ENCODE data around the gene ACSM2B. TPM values are rescaled to one million over a fixed set of nuclear protein-coding genes. Genes with fewer than 3 reads are reported as not detected.
A peak's percentile ranks its signal among the peaks of the same experiment; 100 is the strongest.
"Not testable (repeated sequence)": the region's sequence is repeated elsewhere in the genome, so short reads cannot be mapped to it uniquely, and the experiment has no call there.

ACSM2B gene
- total RNA-seq = not detected
- long read RNA-seq, donor 1 = 0 reads
- long read RNA-seq, donor 2 = 0 reads

DNA sequence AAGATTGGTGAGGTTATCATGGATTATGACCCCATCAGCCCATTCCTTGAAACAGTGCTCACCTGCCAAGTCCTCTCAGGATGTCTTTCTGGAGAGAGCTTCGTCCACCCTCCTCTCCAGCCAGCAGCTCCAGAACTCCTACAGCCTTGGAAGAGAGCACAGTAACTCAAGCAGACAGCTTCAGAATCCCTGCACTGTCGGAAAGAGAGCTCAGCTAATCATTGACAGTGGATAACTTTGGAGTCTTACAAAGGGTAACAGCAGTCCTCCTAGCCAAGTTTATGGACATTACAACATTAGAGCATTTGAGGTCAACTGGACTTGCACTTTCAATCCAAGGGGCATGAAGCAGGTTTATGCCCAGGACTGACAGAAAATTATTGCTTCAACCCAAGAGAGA is at the start of gene ACSM2B:
ACSM2B (minus strand) TSS at position 223 of the 400 bp plus-strand sequence. CDS start 11,522 bp downstream, outside the sequence.
- DNase-seq (ENCODE audit: low spot score); intact Hi-C loops (cut with DNase I): not testable (repeated sequence)

GRCh38 chr16:20624882-20625807 is 49.0 kb upstream of the ACSM2B start:
- intact Hi-C loops (cut with DNase I) = no loop called here
- no peak for DNase-seq (ENCODE audit: low spot score)

- intact Hi-C loops (cut with DNase I) = no loop called here
Measured at GRCh38 chr16:20624205-20624604, 48.0 kb upstream of the ACSM2B start.

GRCh38 chr16:20622498-20622870 is 46.3 kb upstream of the ACSM2B start:
- DNase-seq (ENCODE audit: low spot score) = no peak
- intact Hi-C loops (cut with DNase I) = no loop called here

More at GRCh38 chr16:20624205-20624604, 48.0 kb upstream of the ACSM2B start:
- no peak for DNase-seq (ENCODE audit: low spot score)

DNA sequence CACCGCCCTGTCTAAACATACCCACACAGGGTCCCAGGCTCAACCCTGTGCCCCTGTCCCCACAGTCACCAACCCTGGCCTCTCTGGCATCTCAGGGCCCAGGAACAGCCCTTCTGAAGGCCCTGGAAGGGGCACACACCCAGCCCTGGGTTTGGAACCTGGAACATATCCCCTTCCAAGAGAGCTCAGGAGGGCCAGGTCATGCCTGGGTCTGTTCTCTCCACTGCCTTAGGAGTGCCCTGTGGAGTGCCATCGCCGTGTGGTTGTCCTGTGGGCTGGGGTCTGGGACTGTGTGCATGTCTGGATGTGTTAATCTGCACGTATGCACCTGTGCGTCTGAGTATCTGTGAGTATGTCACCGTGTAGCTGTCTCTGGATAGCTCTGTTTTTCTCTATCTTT is 45.2 kb upstream of the ACSM2B start:
- intact Hi-C loops (cut with DNase I) = no loop called here
- DNase-seq (ENCODE audit: low spot score) = no peak

DNA sequence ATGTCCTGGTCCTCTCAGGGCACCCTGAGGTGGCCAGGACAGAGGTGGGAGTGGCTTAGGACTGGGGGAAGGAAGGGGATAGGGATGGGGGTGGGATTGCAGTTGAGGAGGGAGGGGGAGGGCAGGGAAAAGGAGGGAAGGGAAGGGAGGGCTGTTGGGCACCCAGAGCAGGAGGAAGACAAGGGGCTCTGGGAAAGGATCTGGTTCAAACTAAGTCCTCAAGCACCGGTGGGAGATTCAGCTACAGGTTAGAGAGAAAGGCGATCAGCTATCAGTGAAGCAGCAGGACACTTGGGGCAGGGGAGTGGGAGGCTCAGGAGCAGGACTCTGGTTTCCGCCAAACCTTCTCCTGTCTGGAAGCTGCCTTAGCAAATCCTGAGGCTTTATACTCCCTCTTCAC is 44.6 kb upstream of the ACSM2B start:
- no peak for DNase-seq (ENCODE audit: low spot score)

DNA sequence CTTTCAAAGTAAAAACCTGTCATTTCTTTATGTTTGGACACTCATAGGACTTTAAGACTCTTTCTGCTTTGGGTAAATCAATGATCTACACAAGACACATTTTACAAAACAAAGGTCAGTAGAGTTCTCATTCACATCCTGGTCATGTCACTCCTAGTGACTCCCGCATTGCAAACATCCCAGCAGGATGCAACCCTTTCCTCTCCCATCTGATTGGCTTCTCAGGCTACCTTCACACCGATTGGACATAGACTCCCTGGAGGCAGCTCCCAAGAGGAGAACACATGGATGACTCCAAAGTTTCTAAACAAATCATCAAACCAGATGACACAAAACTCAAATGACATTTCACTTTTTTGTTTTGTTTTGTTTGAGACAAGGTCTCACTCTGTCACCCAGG is 43.8 kb upstream of the ACSM2B start:
- no peak for DNase-seq (ENCODE audit: low spot score)
- intact Hi-C loops (cut with DNase I) = no loop called here

More for the DNA sequence above, 44.6 kb upstream of the ACSM2B start:
- intact Hi-C loops (cut with DNase I) = no loop called here

GRCh38 chr16:20617271-20617670 is 41.1 kb upstream of the ACSM2B start:
- intact Hi-C loops (cut with DNase I) = no loop called here
- DNase-seq (ENCODE audit: low spot score) = no peak

DNA sequence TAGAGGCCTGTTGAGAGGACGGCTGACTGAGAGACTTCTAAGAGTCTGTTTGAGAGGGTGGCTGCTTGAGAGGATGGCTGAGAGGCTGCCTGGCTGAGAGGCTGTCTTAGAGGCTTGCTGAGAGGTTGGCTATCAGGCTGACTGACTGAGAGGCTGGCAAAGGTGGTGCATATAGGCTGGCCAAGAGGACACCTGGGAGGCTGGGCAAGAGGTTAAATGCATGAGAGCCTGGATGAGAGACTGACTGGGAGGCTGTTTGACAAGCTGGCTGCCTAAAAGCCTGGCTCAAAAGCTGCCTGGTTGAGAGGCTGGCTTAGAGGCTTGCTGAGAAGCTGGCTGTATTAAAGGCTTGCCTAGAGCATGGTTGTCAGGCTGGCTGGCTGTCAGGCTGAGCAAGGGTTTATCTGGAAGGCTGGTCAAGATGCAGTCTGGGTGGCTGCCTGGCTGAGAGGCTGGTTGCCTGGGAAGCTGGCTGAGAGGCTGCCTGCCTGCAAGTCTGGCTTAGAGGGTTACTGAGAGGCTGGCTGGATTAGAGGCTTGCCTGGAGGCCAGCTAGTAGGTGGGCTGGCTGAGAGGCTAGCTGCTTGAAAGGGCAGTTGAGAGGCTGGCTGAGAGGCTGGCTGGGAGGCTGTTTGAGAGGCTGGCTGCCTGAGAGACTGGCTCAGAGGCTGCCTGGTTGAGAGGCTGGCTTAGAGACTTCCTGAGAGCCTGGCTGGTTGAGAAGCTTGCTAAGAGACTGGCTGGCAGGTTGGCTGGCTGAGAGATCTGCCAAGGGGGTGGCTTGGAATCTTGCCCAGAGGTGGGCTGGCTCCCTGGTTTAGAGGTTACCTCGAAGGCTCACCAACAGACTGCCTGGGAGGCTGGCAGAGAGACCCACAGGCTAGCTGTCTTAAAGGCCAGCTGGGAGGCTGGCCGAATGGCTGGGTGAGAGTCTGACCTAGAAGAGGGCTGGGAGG is 38.3 kb upstream of the ACSM2B start:
- intact Hi-C loops (cut with DNase I) = no loop called here
- DNase-seq (ENCODE audit: low spot score) = no peak

DNA sequence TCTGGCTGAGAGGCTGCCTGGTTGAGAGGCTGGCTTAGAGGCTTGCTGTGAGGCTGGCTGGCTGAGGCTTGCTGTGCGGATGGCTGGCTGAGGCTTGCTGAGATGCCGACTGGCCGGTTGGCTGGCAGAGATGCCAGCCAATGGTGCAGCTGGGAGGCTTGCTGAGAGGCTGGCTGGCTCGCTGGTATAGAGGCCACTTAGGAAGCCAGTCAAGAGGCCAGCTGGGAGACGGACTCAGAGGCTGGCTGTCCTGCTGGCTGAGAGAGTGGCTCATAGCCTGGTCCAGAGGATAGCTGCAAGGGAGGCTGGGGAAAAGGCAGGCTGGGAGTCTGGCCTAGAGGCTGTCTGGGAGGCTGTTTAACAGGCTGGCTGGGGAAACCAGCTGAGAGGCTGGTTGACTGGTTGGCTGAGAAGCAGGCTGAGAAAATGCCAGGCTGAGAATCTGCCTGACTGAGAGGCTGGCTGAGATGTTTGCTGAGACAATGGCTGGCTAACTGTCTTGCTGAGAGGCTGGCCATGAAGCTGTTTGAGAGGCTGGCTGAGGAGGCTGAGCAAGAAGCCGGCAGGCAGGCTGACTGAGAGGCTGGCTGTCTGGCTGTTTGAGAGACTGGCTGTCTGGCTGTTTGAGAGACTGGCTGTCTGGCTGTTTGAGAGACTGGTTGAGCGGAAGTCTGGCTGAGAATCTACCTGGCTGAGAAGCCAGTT is 37.5 kb upstream of the ACSM2B start:
- no peak for DNase-seq (ENCODE audit: low spot score)
- intact Hi-C loops (cut with DNase I) = no loop called here

GRCh38 chr16:20612551-20613480 is 36.6 kb upstream of the ACSM2B start:
- intact Hi-C loops (cut with DNase I) = no loop called here
- DNase-seq (ENCODE audit: low spot score) = peak; percentile 90

DNA sequence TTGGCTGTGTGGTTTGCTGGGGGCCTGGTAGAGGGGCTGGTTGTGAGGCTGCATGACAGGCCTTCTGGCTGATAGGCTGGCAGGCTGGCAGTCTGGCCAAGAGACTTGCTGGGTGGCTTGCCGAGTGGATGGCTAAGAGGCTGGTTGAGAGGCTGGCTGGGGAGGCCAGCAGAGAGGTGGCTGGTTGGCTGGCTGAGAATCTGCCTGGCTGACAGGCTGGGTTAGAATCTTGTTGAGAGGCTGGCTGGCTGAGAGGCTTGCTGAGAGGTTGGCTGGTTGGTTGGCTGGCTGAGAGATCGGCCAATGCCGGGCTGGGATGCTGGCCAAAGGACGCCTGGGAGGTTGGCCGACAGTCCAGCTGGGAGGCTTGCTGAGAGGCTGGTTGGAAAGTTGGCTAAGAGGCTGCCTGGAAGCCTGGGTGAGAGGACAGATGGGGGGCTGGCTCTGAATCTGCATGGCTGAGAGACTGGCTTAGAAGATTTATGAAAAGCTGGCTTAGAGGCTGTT is 35.9 kb upstream of the ACSM2B start:
- intact Hi-C loops (cut with DNase I) = no loop called here
- peak; percentile 91 for DNase-seq (ENCODE audit: low spot score)

- DNase-seq (ENCODE audit: low spot score) = no peak
- intact Hi-C loops (cut with DNase I) = no loop called here
Measured at GRCh38 chr16:20611350-20611902, 35.3 kb upstream of the ACSM2B start.

DNA sequence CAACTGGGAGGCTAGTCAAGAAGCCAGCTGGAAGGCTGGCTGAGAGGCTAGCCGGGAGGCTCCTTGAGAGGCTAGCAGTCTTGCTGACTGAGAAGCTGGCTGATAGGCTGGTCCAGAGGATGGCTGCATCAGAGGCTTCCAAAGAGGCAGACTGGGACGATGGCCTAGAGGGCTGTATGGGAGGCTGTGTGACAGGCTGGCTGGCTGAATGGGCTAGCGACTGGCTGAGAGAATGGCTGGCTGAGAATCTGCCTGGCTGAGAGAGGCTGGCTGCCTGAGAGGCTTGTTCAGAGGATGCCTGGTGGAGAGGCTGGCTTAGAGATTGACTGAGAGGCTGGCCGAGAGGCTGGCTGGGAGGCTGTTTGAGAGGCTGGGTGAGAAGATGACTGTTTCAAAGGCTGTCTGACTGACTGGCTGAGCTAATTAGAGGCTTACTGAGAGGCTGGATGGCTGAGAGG is 34.8 kb upstream of the ACSM2B start:
- intact Hi-C loops (cut with DNase I) = no loop called here
- DNase-seq (ENCODE audit: low spot score) = no peak

DNA sequence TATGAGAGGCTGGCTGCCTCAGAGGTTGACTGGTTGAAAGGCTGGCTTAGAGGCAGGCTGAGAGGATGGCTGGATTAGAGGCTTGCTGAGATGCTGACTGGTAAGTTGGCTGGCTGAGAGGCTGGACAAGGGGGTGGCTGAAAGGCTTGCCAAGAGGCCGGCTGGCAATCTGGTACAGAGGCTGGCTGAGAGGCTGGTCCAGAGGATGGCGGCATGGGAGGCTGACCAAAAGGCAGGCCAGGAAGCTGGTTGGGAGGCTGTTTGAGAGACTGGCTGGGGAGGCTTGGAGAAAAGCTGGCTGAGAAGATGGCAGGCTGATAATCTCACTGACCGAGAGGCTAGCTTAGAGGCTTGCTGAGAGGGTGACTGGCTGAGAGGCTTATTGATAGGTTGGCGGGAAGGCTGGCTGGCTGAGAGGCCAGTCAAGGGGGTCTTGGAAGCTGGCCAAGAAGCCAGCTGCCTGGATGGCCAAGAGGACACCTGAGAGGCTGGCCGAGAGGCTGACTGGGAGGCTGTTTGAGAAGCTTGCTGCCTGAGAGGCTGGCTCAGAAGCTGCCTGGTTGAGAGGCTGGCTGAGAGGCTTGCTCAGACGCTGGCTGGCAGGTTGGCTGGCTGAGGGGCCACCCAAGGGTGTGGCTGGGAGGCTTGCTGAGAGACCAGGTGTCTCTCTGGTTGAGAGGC is 34.2 kb upstream of the ACSM2B start:
- intact Hi-C loops (cut with DNase I) = no loop called here
- no peak for DNase-seq (ENCODE audit: low spot score)

GRCh38 chr16:20602205-20602604 is 26.0 kb upstream of the ACSM2B start:
- intact Hi-C loops (cut with DNase I); DNase-seq (ENCODE audit: low spot score): not testable (repeated sequence)

DNA sequence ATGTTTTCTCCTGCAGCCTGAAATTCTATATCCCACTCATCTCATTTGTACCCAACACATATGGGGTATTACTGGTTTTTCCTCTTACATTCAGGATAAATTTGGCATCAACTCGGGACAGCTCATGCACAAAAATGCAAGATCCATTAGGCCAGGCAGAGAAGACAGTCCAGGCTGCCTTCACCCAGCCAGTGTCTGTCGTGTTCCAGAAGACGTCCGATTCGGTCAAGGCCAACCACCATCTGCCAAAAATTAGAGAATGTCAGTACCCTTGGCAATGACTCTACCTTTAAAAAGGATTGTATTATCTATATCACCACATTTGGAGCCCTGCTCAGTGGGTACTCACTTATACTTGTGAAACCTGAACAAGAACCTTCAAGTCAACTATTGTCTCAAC is 23.3 kb upstream of the ACSM2B start:
- intact Hi-C loops (cut with DNase I); DNase-seq (ENCODE audit: low spot score): not testable (repeated sequence)
